Type B pancreatic cell (in vitro differentiated cells): ENCODE measurements around the gene ASXL3. TPM values are rescaled to one million over a fixed set of nuclear protein-coding genes. Genes with fewer than 3 reads are reported as not detected.

Experiments
- DNase-seq: peaks from one replicate; pipeline ENCODE4 v3.0.0; 2021; ENCODE audit warnings: mixed read lengths; ENCODE audit not compliant: unreplicated experiment; ENCODE audit errors: extremely low spot score
- H3K27ac Mint-ChIP-seq: 2 replicates; pipeline ENCODE4 v1.8.0; 2021; ENCODE audit warnings: mild to moderate bottlenecking, mixed read lengths
- H3K27me3 Mint-ChIP-seq: 2 replicates; pipeline ENCODE4 v1.8.0; 2021; ENCODE audit warnings: mixed read lengths
- H3K36me3 Mint-ChIP-seq: 2 replicates; pipeline ENCODE4 v1.8.0; 2021; ENCODE audit warnings: mixed read lengths
- H3K4me1 Mint-ChIP-seq: one replicate; pipeline ENCODE4 v1.8.0; 2021; ENCODE audit warnings: mixed read lengths; ENCODE audit not compliant: unreplicated experiment
- H3K4me3 Mint-ChIP-seq: 2 replicates; pipeline ENCODE4 v1.8.0; 2021; ENCODE audit warnings: mild to moderate bottlenecking, mixed read lengths
- H3K9me3 Mint-ChIP-seq: 2 replicates; pipeline ENCODE4 v1.8.0; 2021; ENCODE audit warnings: mixed read lengths
- CTCF ChIP-seq: fragments of 200-600 bp; sonication (generic); conservative IDR thresholded peaks from 2 replicates; pipeline ENCODE4 v1.5.0; 2021; ENCODE audit warnings: antibody characterized with exemption, mild to moderate bottlenecking
- total RNA-seq: library from RNA; stranded (reverse); gene quantifications from 2 replicates; pipeline ENCODE4 v1.2.1, GENCODE V29; 2021; ENCODE audit warnings: low replicate concordance

Gene ASXL3
- total RNA-seq, 1 donor from 2014 or later = 24.4 TPM

DNA sequence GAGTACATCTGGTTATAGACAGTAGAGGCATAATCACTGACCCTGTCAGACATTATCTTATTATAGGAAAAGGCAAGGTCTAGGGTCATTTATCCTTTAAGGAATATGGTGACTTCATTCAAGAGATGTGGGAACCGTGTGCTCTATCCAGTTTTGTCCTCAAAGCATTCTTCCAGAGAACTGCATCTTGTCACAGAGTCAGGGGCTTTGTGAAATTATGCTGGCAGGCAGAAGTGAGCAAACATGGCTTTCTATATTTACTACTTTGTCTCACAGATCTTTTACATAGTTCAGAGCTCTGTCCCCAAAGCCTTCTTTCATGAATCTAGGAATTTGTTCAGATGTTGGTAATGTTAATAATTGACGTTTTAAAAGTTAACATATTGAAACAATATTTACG is 177.4 kb downstream of the ASXL3 start:
- no peak for DNase-seq
- H3K27me3 Mint-ChIP-seq = peaks cover 2% of the 10 kb centered on the region
- no peaks in the 10 kb centered on the region for H3K36me3 Mint-ChIP-seq
- no peak for TF ChIP-seq CTCF
- no peak overlapping the region for H3K4me3 Mint-ChIP-seq
- H3K9me3 Mint-ChIP-seq = no peaks in the 10 kb centered on the region
- H3K4me1 Mint-ChIP-seq = peaks cover 9% of the 10 kb centered on the region
- H3K27ac Mint-ChIP-seq = no peak overlapping the region

DNA sequence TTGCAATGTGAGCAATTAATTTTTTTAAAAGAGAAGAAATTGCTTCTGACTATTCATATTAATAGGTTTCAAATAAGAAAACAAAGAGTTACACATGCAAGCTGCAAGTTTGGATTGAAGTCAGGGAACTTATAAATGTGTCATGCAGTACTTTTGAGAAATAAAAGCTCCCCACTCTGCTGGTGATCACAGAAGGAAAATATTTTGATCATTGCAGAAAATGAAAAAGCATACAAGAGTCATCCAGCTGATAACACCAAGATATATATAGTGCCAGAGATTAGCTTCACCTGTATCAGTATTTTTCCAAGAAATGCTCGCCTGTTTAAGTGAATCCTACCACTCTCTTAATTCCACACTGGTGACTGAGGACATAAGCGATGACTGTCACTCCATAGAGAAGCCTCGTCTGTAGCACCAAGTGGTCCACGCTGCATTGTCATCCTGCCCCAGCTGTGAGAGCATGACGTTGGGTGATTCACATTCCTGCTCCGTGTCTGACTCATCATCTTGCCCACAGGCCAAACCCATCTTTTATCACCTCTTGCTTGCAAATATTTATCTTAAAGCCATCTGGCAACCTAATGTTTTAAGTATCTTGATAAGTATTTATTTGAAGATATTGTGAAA is 178.0 kb downstream of the ASXL3 start:
- Mint-ChIP-seq H3K9me3 (no peaks in the 10 kb centered on the region), H3K27me3 (peaks cover 2% of the 10 kb centered on the region)
- TF ChIP-seq CTCF = no peak

DNA sequence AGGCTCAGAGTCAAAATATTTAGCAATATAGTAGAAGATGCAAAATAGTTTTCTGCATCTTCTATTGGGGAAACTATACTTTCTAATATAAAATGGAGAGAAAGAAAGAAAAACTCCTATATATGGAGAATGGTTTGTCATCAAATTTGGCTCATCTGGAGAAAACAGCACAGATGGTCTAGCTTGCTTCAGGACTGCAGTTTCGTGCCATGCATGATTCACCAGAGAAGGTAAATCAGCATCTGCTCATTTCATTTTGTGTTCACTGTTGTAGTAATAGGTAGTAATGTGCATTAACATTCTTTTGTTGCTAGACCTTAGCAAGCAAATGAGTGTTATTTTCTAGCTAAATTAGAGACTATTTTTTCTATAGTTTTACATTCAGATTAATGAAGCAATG is 179.0 kb downstream of the ASXL3 start:
- Mint-ChIP-seq H3K27me3 (peaks cover 2% of the 10 kb centered on the region), H3K4me1 (peaks cover 8% of the 10 kb centered on the region), H3K4me3 (no peak overlapping the region), H3K27ac (no peak overlapping the region), H3K36me3 (no peaks in the 10 kb centered on the region), H3K9me3 (no peaks in the 10 kb centered on the region)
- TF ChIP-seq CTCF = no peak
- no peak for DNase-seq

More for the DNA sequence above, 178.0 kb downstream of the ASXL3 start:
- DNase-seq = no peak
- H3K4me3 Mint-ChIP-seq = no peak overlapping the region
- peaks cover 8% of the 10 kb centered on the region for H3K4me1 Mint-ChIP-seq
- H3K27ac Mint-ChIP-seq = no peak overlapping the region
- no peaks in the 10 kb centered on the region for H3K36me3 Mint-ChIP-seq

- H3K4me3 Mint-ChIP-seq = no peak overlapping the region
- no peaks in the 10 kb centered on the region for H3K36me3 Mint-ChIP-seq
- H3K27me3 Mint-ChIP-seq = no peaks in the 10 kb centered on the region
- no peak for DNase-seq
- H3K9me3 Mint-ChIP-seq = no peaks in the 10 kb centered on the region
- peaks cover 1% of the 10 kb centered on the region for H3K4me1 Mint-ChIP-seq
- peak; percentile 70 for TF ChIP-seq CTCF
- H3K27ac Mint-ChIP-seq = no peak overlapping the region
Measured at GRCh38 chr18:33761363-33761762, 183.3 kb downstream of the ASXL3 start.

DNA sequence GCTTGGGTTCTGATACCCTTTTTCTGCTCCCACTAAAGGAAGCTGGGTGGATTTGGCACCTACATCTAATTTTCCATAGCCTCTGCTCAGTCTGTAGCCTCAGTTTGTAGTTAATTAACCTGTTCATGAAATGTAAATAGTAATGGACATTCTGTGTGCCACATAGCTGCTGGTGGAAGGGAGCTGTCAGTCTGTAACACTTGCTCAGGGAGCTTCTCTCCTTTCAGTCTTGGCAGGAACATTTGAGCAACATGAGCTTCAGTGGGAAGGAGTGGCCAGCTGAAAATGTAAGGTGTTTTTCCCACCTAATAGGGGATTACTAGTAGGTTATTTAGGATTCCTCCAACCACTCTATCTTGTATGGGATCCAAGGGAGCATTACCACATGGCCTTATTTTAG is 203.4 kb downstream of the ASXL3 start:
- no peak overlapping the region for H3K27ac Mint-ChIP-seq
- no peaks in the 10 kb centered on the region for H3K27me3 Mint-ChIP-seq
- H3K4me1 Mint-ChIP-seq = no peaks in the 10 kb centered on the region
- no peaks in the 10 kb centered on the region for H3K9me3 Mint-ChIP-seq
- H3K4me3 Mint-ChIP-seq = no peak overlapping the region
- H3K36me3 Mint-ChIP-seq = no peaks in the 10 kb centered on the region
- DNase-seq = no peak
- TF ChIP-seq CTCF = no peak

Other genes with a start within 250 kb of the ASXL3 start
- 0.74 and 2.8 TPM in 2 replicates for gene CCDC178, start 137.5 kb upstream of the ASXL3 start, total RNA-seq